Suprapubic skin (tissue), 4 donors: ENCODE measurements around the gene TCERG1L. TPM values are rescaled to one million over a fixed set of nuclear protein-coding genes. Genes with fewer than 3 reads are reported as not detected.
A peak's percentile ranks its signal among the peaks of the same experiment; 100 is the strongest.

Experiments used
- DNase-seq, 2 donors: peaks; one replicate each; pipeline ENCODE4 v3.0.0-alpha.2; 2019; ENCODE audit warnings: low spot score in 2 of 2
- H3K27ac ChIP-seq: fragments of 200-600 bp; sonication (generic); one replicate; pipeline ENCODE4 v1.5.1; 2019
- H3K27me3 ChIP-seq: fragments of 200-600 bp; sonication (generic); one replicate; pipeline ENCODE4 v1.5.1; 2019
- H3K36me3 ChIP-seq: fragments of 200-600 bp; sonication (generic); one replicate; pipeline ENCODE4 v1.5.1; 2019
- H3K4me1 ChIP-seq: fragments of 200-600 bp; sonication (generic); one replicate; pipeline ENCODE4 v1.5.1; 2019
- H3K4me3 ChIP-seq: fragments of 200-600 bp; sonication (generic); one replicate; pipeline ENCODE4 v1.5.1; 2019; ENCODE audit warnings: mild to moderate bottlenecking
- H3K9me3 ChIP-seq: fragments of 200-600 bp; sonication (generic); one replicate; pipeline ENCODE4 v1.5.1; 2019
- EP300 ChIP-seq: sonication (generic); formaldehyde crosslinking; IDR thresholded peaks from one replicate; pipeline ENCODE4 v1.6.1; 2017; ENCODE audit warnings: antibody characterized with exemption
- POLR2A ChIP-seq, 2 donors: fragments of 450-650 bp; IDR thresholded peaks; one replicate each; pipeline ENCODE4 v1.6.1; 2017; ENCODE audit warnings: antibody characterized with exemption in 2 of 2, mild to moderate bottlenecking in 2 of 2, moderate library complexity in 2 of 2
- POLR2AphosphoS5 ChIP-seq, 3 donors: sonication (generic); formaldehyde crosslinking; IDR thresholded peaks; one replicate each; pipeline ENCODE4 v1.6.1; 2017; ENCODE audit warnings: antibody characterized with exemption in 3 of 3
- WGBS: methylation state at CpG from one replicate; pipeline ENCODE4 v1.1.5; 2018; 5-methylcytosine and 5-hydroxymethylcytosine counted together
- total RNA-seq, 4 donors: library from RNA; depleted of rRNA; stranded (reverse); fragments of >200 nt; gene quantifications; one replicate each; pipeline ENCODE4 v1.1.0, GENCODE V29; 2016
- TF ChIP-seq, protein P1 (sequence below), 2 donors: fragments of 200-600 bp in 1 of 2; fragments of 450-650 bp in 1 of 2; sonication (generic) in 1 of 2; IDR thresholded peaks; one replicate each; pipeline ENCODE4 v1.5.1; 2016 to 2019; ENCODE audit warnings: antibody characterized with exemption in 2 of 2, mild to moderate bottlenecking in 1 of 2, moderate library complexity in 1 of 2

The TCERG1L gene
- total RNA-seq, 4 donors from 2014 or later = 0.32 to 1.0 (median 0.51) TPM

DNA sequence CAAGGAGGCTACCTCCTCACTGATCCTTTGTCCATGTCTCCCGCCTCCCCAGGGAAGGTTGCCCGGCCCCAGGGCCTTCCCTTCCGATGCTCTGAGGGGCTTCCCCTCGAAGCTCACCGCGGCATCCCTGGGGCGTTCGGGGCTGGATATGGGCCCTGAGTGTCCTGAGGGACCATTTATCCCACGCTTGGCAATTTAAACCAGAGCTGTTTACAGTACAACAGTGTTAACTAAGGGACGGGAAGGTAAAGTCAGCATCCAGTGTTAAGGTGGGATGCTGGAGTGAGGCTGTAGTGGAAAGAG is 92.0 kb downstream of the TCERG1L start:
- no peak for DNase-seq
- 86% methylated on average over 10 of the region's 10 CpGs for WGBS
- Histone ChIP-seq H3K27me3 (peaks cover 9% of the 10 kb centered on the region), H3K9me3 (no peaks in the 10 kb centered on the region), H3K36me3 (no peaks in the 10 kb centered on the region), H3K27ac (no peak overlapping the region), H3K4me1 (no peaks in the 10 kb centered on the region), H3K4me3 (no peak overlapping the region)
- TF ChIP-seq EP300 (no peak), POLR2A (IDR thresholded peaks at IDR 0.05) (no peak), POLR2AphosphoS5 (IDR thresholded peaks at IDR 0.05) (no peak)
- TF ChIP-seq, protein P1, sequence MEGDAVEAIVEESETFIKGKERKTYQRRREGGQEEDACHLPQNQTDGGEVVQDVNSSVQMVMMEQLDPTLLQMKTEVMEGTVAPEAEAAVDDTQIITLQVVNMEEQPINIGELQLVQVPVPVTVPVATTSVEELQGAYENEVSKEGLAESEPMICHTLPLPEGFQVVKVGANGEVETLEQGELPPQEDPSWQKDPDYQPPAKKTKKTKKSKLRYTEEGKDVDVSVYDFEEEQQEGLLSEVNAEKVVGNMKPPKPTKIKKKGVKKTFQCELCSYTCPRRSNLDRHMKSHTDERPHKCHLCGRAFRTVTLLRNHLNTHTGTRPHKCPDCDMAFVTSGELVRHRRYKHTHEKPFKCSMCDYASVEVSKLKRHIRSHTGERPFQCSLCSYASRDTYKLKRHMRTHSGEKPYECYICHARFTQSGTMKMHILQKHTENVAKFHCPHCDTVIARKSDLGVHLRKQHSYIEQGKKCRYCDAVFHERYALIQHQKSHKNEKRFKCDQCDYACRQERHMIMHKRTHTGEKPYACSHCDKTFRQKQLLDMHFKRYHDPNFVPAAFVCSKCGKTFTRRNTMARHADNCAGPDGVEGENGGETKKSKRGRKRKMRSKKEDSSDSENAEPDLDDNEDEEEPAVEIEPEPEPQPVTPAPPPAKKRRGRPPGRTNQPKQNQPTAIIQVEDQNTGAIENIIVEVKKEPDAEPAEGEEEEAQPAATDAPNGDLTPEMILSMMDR (IDR thresholded peaks at IDR 0.05) = no peak

DNA sequence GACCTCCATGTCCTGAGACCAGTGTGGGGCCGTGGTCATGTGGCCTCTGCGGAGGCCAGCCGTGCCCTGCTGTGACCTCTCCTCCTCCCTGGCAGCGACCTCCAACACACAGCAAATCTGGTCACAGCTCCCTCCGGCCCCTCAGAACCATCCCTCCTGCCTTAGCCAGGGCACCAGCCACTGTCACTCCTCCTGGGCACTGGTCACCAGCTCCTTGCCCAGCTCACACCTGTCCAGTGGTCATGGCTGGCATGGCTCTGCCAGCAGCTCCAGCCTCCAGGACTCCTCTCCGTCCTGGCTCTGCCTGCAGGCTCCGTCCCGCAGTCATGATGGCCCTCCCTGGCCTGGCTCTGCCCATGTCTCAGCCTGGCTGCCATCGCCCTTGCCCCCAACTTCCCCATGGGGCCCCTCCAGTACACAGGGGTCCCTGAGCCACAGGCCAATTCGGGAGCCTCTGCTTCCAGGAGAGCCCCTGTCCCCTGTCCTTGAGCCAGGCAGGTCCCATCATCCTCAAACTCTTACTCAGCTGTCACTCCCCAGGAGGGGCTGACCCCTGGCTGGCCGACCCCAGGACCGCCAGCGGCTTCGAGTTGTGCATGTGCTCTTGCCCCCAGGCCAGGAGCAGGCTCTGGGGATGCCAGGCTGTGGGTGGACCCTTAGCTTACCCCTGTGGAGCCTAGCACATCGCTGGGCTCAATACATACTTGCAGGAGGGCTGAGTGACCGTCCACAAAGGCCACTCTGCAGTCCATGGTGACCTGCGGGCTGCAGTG is 92.5 kb downstream of the TCERG1L start:
- Histone ChIP-seq H3K36me3 (no peaks in the 10 kb centered on the region), H3K4me3 (no peak overlapping the region), H3K4me1 (no peaks in the 10 kb centered on the region), H3K27ac (no peak overlapping the region), H3K27me3 (peaks cover 7% of the 10 kb centered on the region), H3K9me3 (no peaks in the 10 kb centered on the region)
- 87% methylated on average over 12 of the region's 17 CpGs for WGBS
- no peak for TF ChIP-seq POLR2A (IDR thresholded peaks at IDR 0.05)
- TF ChIP-seq, protein P1 (IDR thresholded peaks at IDR 0.05) = no peak
- no peak for DNase-seq

DNA sequence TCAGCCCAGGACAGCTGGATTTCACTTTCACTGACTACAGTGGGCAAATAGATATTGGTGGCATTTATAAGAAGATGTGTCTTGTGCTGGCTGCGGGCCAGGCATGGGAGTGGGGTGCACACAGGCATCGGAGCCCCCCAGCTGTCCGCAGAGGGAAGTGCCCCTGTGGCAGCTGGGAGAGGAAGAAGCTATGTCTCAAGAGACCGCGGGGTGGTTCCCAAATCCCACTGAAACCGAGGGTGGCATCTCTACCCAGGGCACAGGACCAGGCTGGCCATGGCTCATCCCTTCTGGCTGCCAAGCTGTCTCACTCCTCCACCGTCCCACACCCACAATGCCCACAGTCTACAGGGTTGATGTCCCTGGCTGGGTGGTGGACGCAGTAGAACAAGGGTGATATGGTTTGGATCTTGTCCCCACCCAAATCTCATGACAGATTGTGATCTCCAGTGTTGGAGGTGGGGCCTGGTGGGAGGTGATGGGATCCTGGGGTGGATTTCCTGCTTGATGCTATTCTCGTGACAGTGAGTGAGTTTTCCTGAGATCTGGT is 94.8 kb downstream of the TCERG1L start:
- TF ChIP-seq EP300 = no peak
- TF ChIP-seq POLR2AphosphoS5 (IDR thresholded peaks at IDR 0.05) = no peak
- no peak for TF ChIP-seq POLR2A (IDR thresholded peaks at IDR 0.05)
- TF ChIP-seq, protein P1 (IDR thresholded peaks at IDR 0.05) = no peak
- Histone ChIP-seq H3K4me1 (no peaks in the 10 kb centered on the region), H3K4me3 (no peak overlapping the region), H3K9me3 (no peaks in the 10 kb centered on the region), H3K36me3 (no peaks in the 10 kb centered on the region), H3K27ac (no peak overlapping the region), H3K27me3 (peaks cover 7% of the 10 kb centered on the region)
- WGBS = 85% methylated on average over 7 of the region's 9 CpGs
- peak; percentile 49 to 54 for DNase-seq

DNA sequence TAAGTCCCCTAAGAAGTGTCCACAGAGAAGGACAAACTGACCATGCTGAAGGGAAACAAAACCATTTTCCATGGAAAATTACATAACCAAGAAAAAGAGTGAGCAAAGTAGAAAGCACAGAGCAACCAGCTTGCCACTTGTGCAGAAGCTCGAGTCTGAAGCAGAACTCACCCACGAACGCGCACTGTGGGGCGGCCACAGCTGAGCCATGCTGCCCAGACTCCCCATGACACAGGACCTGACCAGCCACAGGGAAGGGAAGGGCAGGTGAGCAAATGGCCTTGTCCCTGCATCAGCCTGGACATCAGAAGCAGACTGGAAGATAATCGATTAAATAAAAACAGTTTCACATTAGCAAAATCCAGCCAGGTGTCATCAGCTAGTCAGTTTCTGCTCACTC is 95.7 kb downstream of the TCERG1L start:
- Histone ChIP-seq H3K9me3 (no peaks in the 10 kb centered on the region), H3K4me1 (no peaks in the 10 kb centered on the region), H3K27ac (no peak overlapping the region), H3K27me3 (peaks cover 5% of the 10 kb centered on the region), H3K4me3 (no peak overlapping the region), H3K36me3 (no peaks in the 10 kb centered on the region)
- TF ChIP-seq, protein P1 (IDR thresholded peaks at IDR 0.05) = no peak
- TF ChIP-seq EP300 (no peak), POLR2AphosphoS5 (IDR thresholded peaks at IDR 0.05) (no peak), POLR2A (IDR thresholded peaks at IDR 0.05) (no peak)
- WGBS = 83% methylated on average over 6 of the region's 6 CpGs
- peak; percentile 9 to 47 for DNase-seq

GRCh38 chr10:131214521-131215244 is 96.8 kb downstream of the TCERG1L start:
- Histone ChIP-seq H3K27ac (no peak overlapping the region), H3K4me3 (no peak overlapping the region), H3K36me3 (no peaks in the 10 kb centered on the region), H3K9me3 (no peaks in the 10 kb centered on the region), H3K27me3 (no peaks in the 10 kb centered on the region), H3K4me1 (no peaks in the 10 kb centered on the region)
- TF ChIP-seq POLR2A (IDR thresholded peaks at IDR 0.05) (no peak), POLR2AphosphoS5 (IDR thresholded peaks at IDR 0.05) (no peak), EP300 (no peak)
- TF ChIP-seq, protein P1 (IDR thresholded peaks at IDR 0.05) = no peak
- peak; percentile 35 to 41 for DNase-seq
- WGBS = 89% methylated on average over 17 of the region's 17 CpGs
